ENCODE results near the gene ASTN2.

DNA sequence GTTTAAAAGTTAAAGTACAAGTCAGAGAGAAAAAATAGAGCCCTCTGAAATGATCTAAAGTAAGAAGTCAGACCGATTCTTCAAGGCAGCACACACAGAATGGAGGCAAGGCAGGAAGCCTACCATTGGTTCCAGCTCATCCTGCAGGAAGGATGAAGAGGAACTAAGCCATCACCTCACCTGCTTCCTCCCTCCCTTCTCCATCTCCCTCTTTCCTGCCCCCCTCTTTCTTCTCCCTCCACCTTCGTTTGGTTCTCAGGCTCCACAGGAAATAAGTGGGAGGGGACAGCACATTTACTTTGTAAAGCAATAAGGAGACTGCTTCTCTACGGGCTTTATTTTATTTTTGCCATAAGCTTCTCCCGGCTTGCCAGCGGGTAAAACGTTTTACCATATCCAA, 514.3 kb downstream of the ASTN2 start:
- TF ChIP-seq EZH2 (IDR thresholded peaks at IDR 0.05; ENCODE audit: insufficient read depth, poor library complexity, severe bottlenecking), result no peak
- TF ChIP-seq EZH2phosphoT487 (IDR thresholded peaks at IDR 0.05; ENCODE audit: insufficient read depth, low read depth), result no peak

Data from GM23248 (cell line).